ENCODE measurements around the gene SAMD4B. TPM values are rescaled to one million over a fixed set of nuclear protein-coding genes. Genes with fewer than 3 reads are reported as not detected.

Gene SAMD4B
- total and polyA plus RNA-seq, 9 of the 15 experiments (the other 6 are each of a cell fraction or from before 2014, with no cell fraction given), result 3.4 to 90.5 (median 38.0) TPM

DNA sequence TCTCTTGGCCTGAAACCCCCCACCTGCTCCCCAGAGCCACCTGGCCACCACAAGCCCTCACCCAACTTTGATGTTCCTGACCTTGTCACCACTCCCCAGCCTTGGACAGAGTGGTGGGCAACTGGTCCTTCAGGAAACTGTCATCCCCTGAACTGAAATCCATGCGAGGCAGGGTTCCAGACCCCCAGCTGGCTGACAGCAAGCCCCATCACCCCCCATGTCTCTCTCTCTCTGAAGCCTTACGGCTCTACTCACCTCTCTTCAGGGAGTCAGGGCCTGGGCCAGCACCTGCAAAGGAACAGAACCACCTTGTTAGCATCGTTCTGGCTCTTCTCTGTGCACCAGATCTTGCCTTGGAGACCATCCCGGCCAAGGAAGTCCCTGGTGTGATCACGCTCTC is 24.1 kb upstream of the SAMD4B start (continued):
- no peak for TF ChIP-seq MLLT1 (IDR thresholded peaks at IDR 0.05)
- TF ChIP-seq ZBTB17 (CRISPR knock-in tag; IDR thresholded peaks at IDR 0.05), result no peak
- TF ChIP-seq USF2 (CRISPR knock-in tag; IDR thresholded peaks at IDR 0.05), result no peak
- TF ChIP-seq CBX1 (IDR thresholded peaks at IDR 0.05; ENCODE audit: low read depth), result no peak
- TF ChIP-seq SMC3 (conservative IDR thresholded peaks at IDR 0.05; ENCODE audit: insufficient read depth, low read depth, low read length), result no peak

DNA sequence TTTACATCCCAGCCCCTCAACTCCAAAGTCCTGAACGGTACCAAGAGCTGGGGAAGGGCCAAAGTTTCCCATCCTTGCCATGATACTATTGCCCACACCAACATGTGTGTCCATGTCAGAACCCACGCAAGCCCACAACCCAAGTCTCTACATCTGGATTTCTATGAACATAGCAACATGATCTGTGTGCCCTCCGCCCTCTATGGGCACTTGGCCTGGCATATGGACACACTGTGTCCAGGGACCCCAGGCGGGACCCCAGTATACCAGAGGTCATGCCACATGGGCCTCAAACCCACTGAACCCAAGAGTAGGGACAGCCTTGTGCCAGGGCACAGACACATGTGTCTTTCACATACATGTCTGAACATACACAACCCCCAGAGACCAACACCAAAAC is 23.5 kb upstream of the SAMD4B start:
- FAIRE-seq, result no peak
- ChIA-PET POLR2A (no interaction called here), CTCF (ENCODE audit: low intra/inter-chr PET ratio) (no interaction called here)
- TF ChIP-seq, protein P1, sequence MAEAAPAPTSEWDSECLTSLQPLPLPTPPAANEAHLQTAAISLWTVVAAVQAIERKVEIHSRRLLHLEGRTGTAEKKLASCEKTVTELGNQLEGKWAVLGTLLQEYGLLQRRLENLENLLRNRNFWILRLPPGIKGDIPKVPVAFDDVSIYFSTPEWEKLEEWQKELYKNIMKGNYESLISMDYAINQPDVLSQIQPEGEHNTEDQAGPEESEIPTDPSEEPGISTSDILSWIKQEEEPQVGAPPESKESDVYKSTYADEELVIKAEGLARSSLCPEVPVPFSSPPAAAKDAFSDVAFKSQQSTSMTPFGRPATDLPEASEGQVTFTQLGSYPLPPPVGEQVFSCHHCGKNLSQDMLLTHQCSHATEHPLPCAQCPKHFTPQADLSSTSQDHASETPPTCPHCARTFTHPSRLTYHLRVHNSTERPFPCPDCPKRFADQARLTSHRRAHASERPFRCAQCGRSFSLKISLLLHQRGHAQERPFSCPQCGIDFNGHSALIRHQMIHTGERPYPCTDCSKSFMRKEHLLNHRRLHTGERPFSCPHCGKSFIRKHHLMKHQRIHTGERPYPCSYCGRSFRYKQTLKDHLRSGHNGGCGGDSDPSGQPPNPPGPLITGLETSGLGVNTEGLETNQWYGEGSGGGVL (CRISPR knock-in tag; IDR thresholded peaks at IDR 0.05), result no peak
- Histone ChIP-seq H3K4me2 (ENCODE audit: insufficient read depth, low read length) (0 out of 2 replicates have a peak overlapping the region, but pooled peaks have one; percentile 80), H3K4me1 (replicated peaks in 1 of 2; ENCODE audit: control insufficient read depth in 2 of 2, insufficient read depth in 2 of 2, low read length in 2 of 2) (peaks cover 3 to 15% of the 10 kb centered on the region in 2 experiments; a peak in 4 of 5 replicates), H3K27ac (ENCODE audit: extremely low read depth, low read depth, low read length) (no peak overlapping the region), H2AFZ (ENCODE audit: low read depth, low read length) (no peak overlapping the region), H4K20me1 (replicated peaks; ENCODE audit: control insufficient read depth, insufficient read depth, low read length) (no peaks in the 10 kb centered on the region), H3K9ac (ENCODE audit: insufficient read depth in 1 of 2, low read depth in 2 of 2, low read length in 2 of 2) (no peak overlapping the region), H3K9me3 (replicated peaks; ENCODE audit: control insufficient read depth, insufficient read depth, low read depth, low read length) (no peaks in the 10 kb centered on the region), H3K9me1 (ENCODE audit: control insufficient read depth, insufficient read depth, low read length) (no peaks in the 10 kb centered on the region), H3K27me3 (ENCODE audit: control insufficient read depth in 2 of 2, insufficient read depth in 2 of 2, low read length in 2 of 2) (no peaks in the 10 kb centered on the region), H3K79me2 (ENCODE audit: control insufficient read depth, insufficient read depth, low read length) (peaks cover 20% of the 10 kb centered on the region), H3K36me3 (ENCODE audit: control insufficient read depth, insufficient read depth, low read length) (peaks cover 39% of the 10 kb centered on the region; the same call in 2 of the 3 replicates), H3K4me3 (no peak overlapping the region)
- no TSS peak for BruUV-seq (replicated peaks)
- WGBS (ENCODE audit: insufficient coverage, low coverage, missing lambda C conversion rate), result 70% methylated on average over 3 of the region's 4 CpGs
- intact Hi-C loops (cut with micrococcal nuclease) (no loop called here), in situ Hi-C loops (cut with MboI) (no loop called here)
- no peak for DNase-seq (ENCODE audit: extremely low read depth in 1 of 4, low spot score in 3 of 4)
- no peak for ATAC-seq

All from K562 (cell line).